Osteocyte (in vitro differentiated cells): ENCODE data around the gene FAM111B. TPM values are rescaled to one million over a fixed set of nuclear protein-coding genes. Genes with fewer than 3 reads are reported as not detected.
"Not testable (repeated sequence)": the region's sequence is repeated elsewhere in the genome, so short reads cannot be mapped to it uniquely, and the experiment has no call there.

Source experiments
- DNase-seq: peaks from one replicate; pipeline ENCODE4 v3.0.0; 2021; ENCODE audit warnings: mixed read lengths; ENCODE audit not compliant: unreplicated experiment; ENCODE audit errors: extremely low spot score
- H3K27ac Mint-ChIP-seq: one replicate; pipeline ENCODE4 v1.8.0; 2021; ENCODE audit warnings: mild to moderate bottlenecking, mixed read lengths; ENCODE audit not compliant: unreplicated experiment
- H3K27me3 Mint-ChIP-seq: one replicate; pipeline ENCODE4 v1.8.0; 2021; ENCODE audit warnings: mixed read lengths; ENCODE audit not compliant: unreplicated experiment
- H3K36me3 Mint-ChIP-seq: one replicate; pipeline ENCODE4 v1.8.0; 2021; ENCODE audit warnings: mixed read lengths; ENCODE audit not compliant: unreplicated experiment
- H3K4me1 Mint-ChIP-seq: one replicate; pipeline ENCODE4 v1.8.0; 2021; ENCODE audit warnings: mixed read lengths; ENCODE audit not compliant: unreplicated experiment
- H3K4me3 Mint-ChIP-seq: one replicate; pipeline ENCODE4 v1.8.0; 2021; ENCODE audit warnings: mild to moderate bottlenecking, moderate library complexity, mixed read lengths; ENCODE audit not compliant: unreplicated experiment
- H3K9me3 Mint-ChIP-seq: one replicate; pipeline ENCODE4 v1.8.0; 2021; ENCODE audit warnings: mixed read lengths; ENCODE audit not compliant: unreplicated experiment
- CTCF ChIP-seq: fragments of 200-600 bp; sonication (generic); IDR thresholded peaks from 2 replicates; pipeline ENCODE4 v1.5.0; 2021; ENCODE audit warnings: antibody characterized with exemption, mild to moderate bottlenecking, moderate library complexity
- total RNA-seq: library from RNA; stranded (reverse); gene quantifications from 2 replicates; pipeline ENCODE4 v1.2.1, GENCODE V29; 2021

The FAM111B gene
- total RNA-seq, 1 donor from 2014 or later: 2.7 TPM

- peak; percentile 94 for DNase-seq
- TF ChIP-seq CTCF: no peak
- Mint-ChIP-seq H3K27ac (peak overlapping the region; percentile 56), H3K27me3 (no peaks in the 10 kb centered on the region), H3K4me1 (peaks cover 3% of the 10 kb centered on the region), H3K9me3 (no peaks in the 10 kb centered on the region), H3K4me3 (peak overlapping the region; percentile 73), H3K36me3 (peaks cover 24% of the 10 kb centered on the region)
Observed at GRCh38 chr11:59135648-59136461, 28.8 kb downstream of the FAM111B start.

GRCh38 chr11:59136551-59136950, 29.5 kb downstream of the FAM111B start:
- H3K4me3 Mint-ChIP-seq, DNase-seq, H3K27me3 Mint-ChIP-seq, H3K27ac Mint-ChIP-seq, H3K9me3 Mint-ChIP-seq, H3K4me1 Mint-ChIP-seq: not testable (repeated sequence)
- peaks cover 21% of the 10 kb centered on the region for H3K36me3 Mint-ChIP-seq

GRCh38 chr11:59137190-59137589, 30.2 kb downstream of the FAM111B start:
- H3K4me3 Mint-ChIP-seq: no peak overlapping the region
- no peak overlapping the region for H3K27ac Mint-ChIP-seq
- H3K27me3 Mint-ChIP-seq: no peaks in the 10 kb centered on the region
- no peaks in the 10 kb centered on the region for H3K9me3 Mint-ChIP-seq
- TF ChIP-seq CTCF: no peak
- peaks cover 10% of the 10 kb centered on the region for H3K4me1 Mint-ChIP-seq
- DNase-seq: no peak
- H3K36me3 Mint-ChIP-seq: peaks cover 17% of the 10 kb centered on the region

- Mint-ChIP-seq H3K27me3 (no peaks in the 10 kb centered on the region), H3K27ac (no peak overlapping the region), H3K4me3 (no peak overlapping the region), H3K36me3 (peaks cover 7% of the 10 kb centered on the region), H3K9me3 (no peaks in the 10 kb centered on the region), H3K4me1 (peaks cover 21% of the 10 kb centered on the region)
- no peak for TF ChIP-seq CTCF
- no peak for DNase-seq
Observed at GRCh38 chr11:59138643-59139042, 31.6 kb downstream of the FAM111B start.

GRCh38 chr11:59141191-59141590, 34.2 kb downstream of the FAM111B start:
- DNase-seq: no peak
- Mint-ChIP-seq H3K4me3 (peak overlapping the region; percentile 96), H3K9me3 (no peaks in the 10 kb centered on the region), H3K4me1 (peaks cover 36% of the 10 kb centered on the region), H3K27ac (no peak overlapping the region), H3K27me3 (no peaks in the 10 kb centered on the region), H3K36me3 (peaks cover 5% of the 10 kb centered on the region)
- no peak for TF ChIP-seq CTCF
